B cell (primary cell): Measurements from ENCODE around the gene TSPAN32. TPM values are rescaled to one million over a fixed set of nuclear protein-coding genes. Genes with fewer than 3 reads are reported as not detected.

ENCODE experiments used
- ATAC-seq: fragments of 200-7000 bp; cut with Tn5 transposase; one replicate; pipeline ENCODE4 v1.10.0; 2021; ENCODE audit warnings: low read depth, mild to moderate bottlenecking, moderate number of reproducible peaks, moderate library complexity
- CTCF ChIA-PET: fragments of 350-600 bp; sonication (Branson Sonifier 250); formaldehyde crosslinking; loops from one replicate; lab custom pipeline; 2021; ENCODE audit warnings: antibody characterized with exemption, inconsistent platforms; lab: Charles Lee
- POLR2A ChIA-PET: fragments of 350-600 bp; sonication (Branson Sonifier 250); formaldehyde crosslinking; loops from one replicate; lab custom pipeline; 2021; ENCODE audit warnings: antibody characterized with exemption; lab: Charles Lee
- DNase-seq: peaks from one replicate; pipeline ENCODE4 v3.0.0; 2013
- H2AFZ ChIP-seq: 2 replicates; pipeline ENCODE4 v1.6.1; 2012; ENCODE audit warnings: mild to moderate bottlenecking, low read depth, low read length; ENCODE audit not compliant: insufficient read depth, poor library complexity, severe bottlenecking
- H3K27ac ChIP-seq, 2 donors: 1 replicate in 1 of 2; 2 replicates in 1 of 2; pipeline ENCODE4 v1.5.1; 2012 to 2013; ENCODE audit warnings: low read length in 2 of 2, mild to moderate bottlenecking in 2 of 2, moderate library complexity in 1 of 2
- H3K27me3 ChIP-seq, 4 experiments: fragments of 200-600 bp in 1 of 4; sonication (generic) in 1 of 4; replicated peaks in 1 of 4; 1 replicate in 2 of 4; 2 replicates in 2 of 4; pipeline versions ENCODE4 v1.6.1 to v1.7.0; 2013 to 2016; ENCODE audit warnings: low read length in 3 of 4, mild to moderate bottlenecking in 2 of 4, mixed read lengths in 1 of 4, moderate library complexity in 1 of 4; ENCODE audit not compliant: insufficient read depth in 4 of 4, control insufficient read depth in 3 of 4; ENCODE audit errors: control extremely low read depth in 1 of 4
- H3K36me3 ChIP-seq, 2 experiments: replicated peaks in 1 of 2; 1 replicate in 1 of 2; 2 replicates in 1 of 2; pipeline versions ENCODE4 v1.6.1 to v1.7.1; 2013; ENCODE audit warnings: low read length in 1 of 2; ENCODE audit not compliant: insufficient read depth in 2 of 2, control insufficient read depth in 1 of 2; ENCODE audit errors: control extremely low read depth in 1 of 2, extremely low read depth in 1 of 2
- H3K4me1 ChIP-seq, 2 donors: fragments of 200-600 bp in 1 of 2; sonication (generic) in 1 of 2; 1 replicate in 1 of 2; 2 replicates in 1 of 2; pipeline versions ENCODE4 v1.5.1 to v1.6.1; 2013 to 2017; ENCODE audit warnings: low read length in 2 of 2; ENCODE audit not compliant: control insufficient read depth in 2 of 2, insufficient read depth in 2 of 2
- H3K4me2 ChIP-seq: replicated peaks from 2 replicates; pipeline ENCODE3; 2012; ENCODE audit warnings: mild to moderate bottlenecking, low read depth, low read length; ENCODE audit not compliant: poor library complexity, severe bottlenecking
- H3K4me3 ChIP-seq, 5 experiments: fragments of 200-600 bp in 1 of 5; sonication (generic) in 1 of 5; 1 replicate in 3 of 5; 2 replicates in 2 of 5; pipeline versions ENCODE4 v1.5.1 to v1.7.0; 2011 to 2016; ENCODE audit warnings: low read length in 4 of 5, mild to moderate bottlenecking in 4 of 5, low read depth in 2 of 5, control low read depth in 1 of 5, moderate library complexity in 1 of 5; ENCODE audit not compliant: insufficient read depth in 1 of 5; ENCODE audit errors: control extremely low read depth in 1 of 5, extremely low read depth in 1 of 5
- H3K79me2 ChIP-seq: fragments of 200-600 bp; sonication (generic); one replicate; pipeline ENCODE4 v1.6.0; 2016; ENCODE audit warnings: low read length; ENCODE audit not compliant: control insufficient read depth, insufficient read depth
- H3K9ac ChIP-seq: fragments of 200-600 bp; sonication (generic); 2 replicates; pipeline ENCODE4 v1.6.1; 2017; ENCODE audit warnings: mild to moderate bottlenecking, low read length, moderate library complexity
- H3K9me3 ChIP-seq, 3 donors: one replicate each; pipeline versions ENCODE4 v1.6.1 to v1.7.1; 2013; ENCODE audit warnings: low read length in 2 of 3; ENCODE audit not compliant: control insufficient read depth in 2 of 3, insufficient read depth in 1 of 3; ENCODE audit errors: control extremely low read depth in 1 of 3
- H4K20me1 ChIP-seq: 2 replicates; pipeline ENCODE4 v1.6.0; 2012; ENCODE audit warnings: mild to moderate bottlenecking, low read length; ENCODE audit not compliant: insufficient read depth, control insufficient read depth, poor library complexity, severe bottlenecking
- H3K27ac Mint-ChIP-seq: one replicate; pipeline ENCODE4 v1.8.0; 2021; ENCODE audit warnings: mixed read lengths
- H3K27me3 Mint-ChIP-seq: one replicate; pipeline ENCODE4 v1.8.0; 2021; ENCODE audit warnings: mixed read lengths
- H3K4me1 Mint-ChIP-seq: one replicate; pipeline ENCODE4 v1.8.0; 2021; ENCODE audit warnings: mixed read lengths
- H3K4me3 Mint-ChIP-seq: one replicate; pipeline ENCODE4 v1.8.0; 2021; ENCODE audit warnings: mixed read lengths
- H3K9me3 Mint-ChIP-seq: one replicate; pipeline ENCODE4 v1.8.0; 2022; ENCODE audit warnings: mixed read lengths; ENCODE audit not compliant: insufficient read depth
- EZH2 ChIP-seq: IDR thresholded peaks from 2 replicates; pipeline ENCODE4 v1.6.1; 2012; ENCODE audit warnings: borderline replicate concordance, low read depth, mild to moderate bottlenecking, moderate library complexity, low read length; ENCODE audit not compliant: insufficient read depth, poor library complexity, severe bottlenecking
- WGBS: methylation state at CpG from one replicate; pipeline ENCODE4 v1.1.5; 2013; ENCODE audit warnings: missing lambda C conversion rate; ENCODE audit not compliant: insufficient coverage; 5-methylcytosine and 5-hydroxymethylcytosine counted together
- intact Hi-C: fragments of 100-400 bp; cut with micrococcal nuclease; formaldehyde crosslinking; loops from one replicate; pipeline ENCODE4 v1.10.0; 2022
- polyA plus RNA-seq: library from polyadenylated mRNA; depleted of rRNA; stranded (reverse); fragments of >200 nt; gene quantifications from 2 replicates; pipeline ENCODE4 v1.2.3, GENCODE V29; 2012
- total RNA-seq, 2 donors: library from RNA; stranded (reverse); fragments of 120-200 nt in 1 of 2; gene quantifications; 1 replicate in 1 of 2; 2 replicates in 1 of 2; pipeline versions ENCODE4 v1.2.3 to v1.2.4, GENCODE V29; 2013 to 2022
- TF ChIP-seq, protein P1 (sequence below): fragments of 200-600 bp; IDR thresholded peaks from one replicate; pipeline ENCODE4 v1.8.0; 2022; ENCODE audit warnings: antibody characterized with exemption, mild to moderate bottlenecking

TSPAN32 gene
- total and polyA plus RNA-seq, 2 donors (not counting 1 experiment from before 2014, with no cell fraction given): 22.2 to 75.9 TPM

GRCh38 chr11:2276280-2277007 lies 25.4 kb upstream of the TSPAN32 start:
- Histone ChIP-seq H3K4me1 (peaks cover 0 to 1% of the 10 kb centered on the region in 2 donors), H3K36me3 (no peaks in the 10 kb centered on the region), H3K79me2 (no peaks in the 10 kb centered on the region), H3K9me3 (peaks cover 3 to 8% (median 4%) of the 10 kb centered on the region in 3 donors), H3K9ac (no peak overlapping the region), H4K20me1 (no peaks in the 10 kb centered on the region), H3K27ac (no peak overlapping the region), H3K27me3 (peaks cover 0 to 31% (median 5%) of the 10 kb centered on the region in 4 experiments), H3K4me3 (no peak overlapping the region), H3K4me2 (no peak overlapping the region), H2AFZ (no peak overlapping the region)
- no peak for TF ChIP-seq EZH2
- TF ChIP-seq, protein P1, sequence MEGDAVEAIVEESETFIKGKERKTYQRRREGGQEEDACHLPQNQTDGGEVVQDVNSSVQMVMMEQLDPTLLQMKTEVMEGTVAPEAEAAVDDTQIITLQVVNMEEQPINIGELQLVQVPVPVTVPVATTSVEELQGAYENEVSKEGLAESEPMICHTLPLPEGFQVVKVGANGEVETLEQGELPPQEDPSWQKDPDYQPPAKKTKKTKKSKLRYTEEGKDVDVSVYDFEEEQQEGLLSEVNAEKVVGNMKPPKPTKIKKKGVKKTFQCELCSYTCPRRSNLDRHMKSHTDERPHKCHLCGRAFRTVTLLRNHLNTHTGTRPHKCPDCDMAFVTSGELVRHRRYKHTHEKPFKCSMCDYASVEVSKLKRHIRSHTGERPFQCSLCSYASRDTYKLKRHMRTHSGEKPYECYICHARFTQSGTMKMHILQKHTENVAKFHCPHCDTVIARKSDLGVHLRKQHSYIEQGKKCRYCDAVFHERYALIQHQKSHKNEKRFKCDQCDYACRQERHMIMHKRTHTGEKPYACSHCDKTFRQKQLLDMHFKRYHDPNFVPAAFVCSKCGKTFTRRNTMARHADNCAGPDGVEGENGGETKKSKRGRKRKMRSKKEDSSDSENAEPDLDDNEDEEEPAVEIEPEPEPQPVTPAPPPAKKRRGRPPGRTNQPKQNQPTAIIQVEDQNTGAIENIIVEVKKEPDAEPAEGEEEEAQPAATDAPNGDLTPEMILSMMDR: no peak
- Mint-ChIP-seq H3K27ac (no peak overlapping the region), H3K9me3 (peaks cover 8% of the 10 kb centered on the region), H3K4me1 (peaks cover 4% of the 10 kb centered on the region), H3K4me3 (no peak overlapping the region), H3K27me3 (peaks cover 11% of the 10 kb centered on the region)
- intact Hi-C loops: no loop called here
- ChIA-PET POLR2A (no interaction called here), CTCF (interaction anchor here (1.2 kb wide), 1 partner anchor 22 kb away, joined by 3 read pairs; no protein-coding TSS in a partner anchor)
- DNase-seq (no peak), ATAC-seq (no peak)
- 89% methylated on average over 12 of the region's 14 CpGs for WGBS

DNA sequence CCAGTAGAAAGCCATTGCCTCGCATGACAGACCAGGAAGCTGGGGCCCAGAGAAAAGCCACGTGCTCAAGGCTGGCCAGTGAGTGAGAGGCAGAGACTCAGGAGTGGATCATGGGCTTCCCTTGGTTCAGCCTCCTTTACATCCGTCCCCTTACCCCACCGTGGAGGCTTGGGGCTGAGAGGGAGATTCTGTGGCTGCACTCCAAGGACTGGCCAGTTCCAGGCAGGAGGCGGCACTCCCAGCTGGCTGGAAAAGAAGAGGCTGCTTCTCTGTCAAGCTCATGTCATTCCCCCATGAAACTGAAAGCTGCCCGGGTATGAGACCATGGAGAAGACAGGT lies 24.8 kb upstream of the TSPAN32 start:
- TF ChIP-seq, protein P1: no peak
- no peak for TF ChIP-seq EZH2
- no peak overlapping the region for H3K9ac ChIP-seq
- H3K79me2 ChIP-seq: no peaks in the 10 kb centered on the region
- Mint-ChIP-seq H3K27ac (no peak overlapping the region), H3K4me3 (no peak overlapping the region), H3K9me3 (peaks cover 12% of the 10 kb centered on the region), H3K27me3 (peaks cover 9% of the 10 kb centered on the region), H3K4me1 (no peaks in the 10 kb centered on the region)
- ChIA-PET POLR2A (no interaction called here), CTCF (no interaction called here)
- H3K36me3 ChIP-seq: no peaks in the 10 kb centered on the region
- H3K4me1 ChIP-seq: no peaks in the 10 kb centered on the region
- no peak overlapping the region for H3K4me3 ChIP-seq
- no peaks in the 10 kb centered on the region for H4K20me1 ChIP-seq
- 70% methylated on average over 3 of the region's 6 CpGs for WGBS
- DNase-seq (no peak), ATAC-seq (no peak)
- H3K4me2 ChIP-seq: no peak overlapping the region
- intact Hi-C loops: no loop called here
- H3K9me3 ChIP-seq: peaks cover 3 to 5% (median 4%) of the 10 kb centered on the region in 3 donors
- H3K27me3 ChIP-seq: peaks cover 0 to 26% (median 4%) of the 10 kb centered on the region in 4 experiments
- H2AFZ ChIP-seq: no peak overlapping the region
- no peak overlapping the region for H3K27ac ChIP-seq
